IMR-90 (cell line): ENCODE measurements around the gene RAB1A. TPM values are rescaled to one million over a fixed set of nuclear protein-coding genes. Genes with fewer than 3 reads are reported as not detected.

Source experiments
- ATAC-seq: fragments of 200-7000 bp; cut with Tn5 transposase; 2 replicates; pipeline ENCODE4 v1.9.1; 2020; ENCODE audit warnings: low read depth, mild to moderate bottlenecking, moderate library complexity
- BruUV-seq: library from RNA; stranded (reverse); fragments of 400-500 nt; replicated peaks from 2 replicates; lab custom pipeline; 2021; lab: Mats Ljungman, UMichigan
- CTCF ChIA-PET: fragments of 300-600 bp; formaldehyde crosslinking; extraction: SDS; loops from one replicate; lab custom pipeline; 2021; ENCODE audit warnings: antibody characterized with exemption; lab: Yijun Ruan, JAX
- POLR2A ChIA-PET: fragments of 300-600 bp; sonication (Branson Sonifier 250); formaldehyde crosslinking; loops from one replicate; lab custom pipeline; 2022; ENCODE audit warnings: antibody characterized with exemption; ENCODE audit not compliant: unreplicated experiment; lab: Charles Lee
- DNase-seq: peaks from one replicate; pipeline ENCODE4 v3.0.0; 2013
- H2AFZ ChIP-seq: replicated peaks from 2 replicates; pipeline ENCODE3; 2013; ENCODE audit warnings: low read length, mild to moderate bottlenecking; ENCODE audit not compliant: poor library complexity
- H2AK5ac ChIP-seq: 2 replicates; pipeline ENCODE4 v1.6.1; 2013; ENCODE audit warnings: low read depth, low read length, inconsistent platforms
- H2AK9ac ChIP-seq: replicated peaks from 2 replicates; pipeline ENCODE3; 2013; ENCODE audit warnings: mild to moderate bottlenecking, low read depth, low read length, moderate library complexity; ENCODE audit not compliant: poor library complexity
- H2BK120ac ChIP-seq: 2 replicates; pipeline ENCODE4 v1.6.1; 2013; ENCODE audit warnings: low read depth, low read length, inconsistent platforms
- H2BK15ac ChIP-seq: 3 replicates; pipeline ENCODE4 v1.6.1; 2013; ENCODE audit warnings: low read depth, low read length, inconsistent platforms
- H2BK20ac ChIP-seq: 2 replicates; pipeline ENCODE4 v1.6.1; 2013; ENCODE audit warnings: low read depth, mild to moderate bottlenecking, inconsistent platforms, low read length, moderate library complexity
- H2BK5ac ChIP-seq: 2 replicates; pipeline ENCODE4 v1.6.1; 2013; ENCODE audit warnings: mild to moderate bottlenecking, low read depth, low read length, inconsistent platforms; ENCODE audit not compliant: poor library complexity, severe bottlenecking
- H3K14ac ChIP-seq: replicated peaks from 2 replicates; pipeline ENCODE4 v1.6.1; 2013; ENCODE audit warnings: low read depth, low read length, inconsistent platforms
- H3K18ac ChIP-seq: 2 replicates; pipeline ENCODE4 v1.6.1; 2013; ENCODE audit warnings: low read depth, low read length, control low read depth
- H3K23ac ChIP-seq: 2 replicates; pipeline ENCODE4 v1.6.1; 2013; ENCODE audit warnings: low read depth, low read length, inconsistent platforms
- H3K27ac ChIP-seq: 2 replicates; pipeline ENCODE4 v1.5.1; 2013; ENCODE audit warnings: mild to moderate bottlenecking, control low read depth, low read length; ENCODE audit not compliant: insufficient read depth
- H3K27me3 ChIP-seq: 2 replicates; pipeline ENCODE4 v1.6.1; 2013; ENCODE audit warnings: low read length; ENCODE audit not compliant: control insufficient read depth, insufficient read depth
- H3K36me3 ChIP-seq: 2 replicates; pipeline ENCODE4 v1.6.1; 2013; ENCODE audit warnings: low read length, mixed read lengths; ENCODE audit not compliant: control insufficient read depth, insufficient read depth
- H3K4ac ChIP-seq: 2 replicates; pipeline ENCODE4 v1.6.1; 2013; ENCODE audit warnings: low read depth, low read length, inconsistent platforms
- H3K4me1 ChIP-seq: 2 replicates; pipeline ENCODE4 v1.6.1; 2013; ENCODE audit warnings: low read length, mixed read lengths; ENCODE audit not compliant: control insufficient read depth, insufficient read depth
- H3K4me2 ChIP-seq: 2 replicates; pipeline ENCODE4 v1.6.1; 2013; ENCODE audit warnings: low read depth, mild to moderate bottlenecking, control low read depth, low read length, moderate library complexity
- H3K4me3 ChIP-seq: 2 replicates; pipeline ENCODE4 v1.5.1; 2013; ENCODE audit warnings: low read depth, mild to moderate bottlenecking, control low read depth, low read length, moderate library complexity; ENCODE audit not compliant: insufficient read depth
- H3K56ac ChIP-seq: 2 replicates; pipeline ENCODE4 v1.6.1; 2013; ENCODE audit warnings: low read length, inconsistent platforms; ENCODE audit not compliant: insufficient read depth; ENCODE audit errors: extremely low read depth
- H3K79me1 ChIP-seq, 2 experiments: 2 replicates each; pipeline ENCODE4 v1.6.1; 2013; ENCODE audit warnings: low read length in 2 of 2, inconsistent platforms in 1 of 2, low read depth in 1 of 2
- H3K9ac ChIP-seq: 2 replicates; pipeline ENCODE4 v1.6.1; 2013; ENCODE audit warnings: low read depth, low read length, control low read depth
- H3K9me1 ChIP-seq: 2 replicates; pipeline ENCODE4 v1.6.1; 2013; ENCODE audit warnings: low read length, inconsistent platforms; ENCODE audit not compliant: insufficient read depth
- H3K9me3 ChIP-seq: 2 replicates; pipeline ENCODE4 v1.6.1; 2013; ENCODE audit warnings: low read length; ENCODE audit not compliant: control insufficient read depth, insufficient read depth
- H4K20me1 ChIP-seq: 2 replicates; pipeline ENCODE4 v1.6.1; 2013; ENCODE audit warnings: low read length, inconsistent platforms; ENCODE audit not compliant: insufficient read depth
- H4K5ac ChIP-seq: 2 replicates; pipeline ENCODE4 v1.6.1; 2013; ENCODE audit warnings: mild to moderate bottlenecking, low read depth, low read length, control low read depth
- H4K8ac ChIP-seq, 2 experiments: 2 replicates each; pipeline ENCODE4 v1.6.1; 2013; ENCODE audit warnings: low read depth in 2 of 2, low read length in 2 of 2, control low read depth in 1 of 2, inconsistent platforms in 1 of 2
- H4K91ac ChIP-seq: 2 replicates; pipeline ENCODE4 v1.6.1; 2013; ENCODE audit warnings: low read depth, low read length, inconsistent platforms; ENCODE audit not compliant: insufficient read depth
- BHLHE40 ChIP-seq: fragments of 150-350 bp; IDR thresholded peaks from 2 replicates; pipeline ENCODE4 v1.6.1; 2016; ENCODE audit warnings: mild to moderate bottlenecking, low read depth, low read length
- CEBPB ChIP-seq: IDR thresholded peaks from 2 replicates; pipeline ENCODE4 v1.6.1; 2012; ENCODE audit warnings: low read depth, low read length, improper control_type of control experiment
- CHD1 ChIP-seq: IDR thresholded peaks from 2 replicates; pipeline ENCODE4 v1.6.1; 2012; ENCODE audit warnings: low read depth, low read length, improper control_type of control experiment
- ELK1 ChIP-seq: fragments of 150-350 bp; IDR thresholded peaks from 2 replicates; pipeline ENCODE4 v1.6.1; 2016; ENCODE audit warnings: low read depth, mild to moderate bottlenecking, low read length, moderate library complexity, borderline replicate concordance
- FOS ChIP-seq: fragments of 150-350 bp; IDR thresholded peaks from 2 replicates; pipeline ENCODE4 v1.6.1; 2016; ENCODE audit warnings: low read depth, low read length
- MAZ ChIP-seq: IDR thresholded peaks from 2 replicates; pipeline ENCODE4 v1.6.1; 2012; ENCODE audit warnings: low read depth, mild to moderate bottlenecking, low read length, improper control_type of control experiment, moderate library complexity, borderline replicate concordance
- MXI1 ChIP-seq: IDR thresholded peaks from 2 replicates; pipeline ENCODE4 v1.6.1; 2012; ENCODE audit warnings: low read depth, mild to moderate bottlenecking, low read length, moderate library complexity, borderline replicate concordance
- NFE2L2 ChIP-seq: fragments of 150-350 bp; IDR thresholded peaks from 2 replicates; pipeline ENCODE4 v1.6.1; 2016; ENCODE audit warnings: low read depth, mild to moderate bottlenecking, low read length
- POLR2A ChIP-seq: IDR thresholded peaks from 2 replicates; pipeline ENCODE4 v1.6.1; 2012; ENCODE audit warnings: mild to moderate bottlenecking, low read depth, low read length
- RAD21 ChIP-seq: IDR thresholded peaks from 2 replicates; pipeline ENCODE4 v1.6.1; 2012; ENCODE audit warnings: low read length, improper control_type of control experiment
- RCOR1 ChIP-seq: IDR thresholded peaks from 2 replicates; pipeline ENCODE4 v1.6.1; 2012; ENCODE audit warnings: mild to moderate bottlenecking, low read length, improper control_type of control experiment; ENCODE audit not compliant: insufficient replicate concordance
- RFX5 ChIP-seq: IDR thresholded peaks from 2 replicates; pipeline ENCODE4 v1.8.0; 2012; ENCODE audit warnings: low read depth, mild to moderate bottlenecking, low read length, moderate library complexity
- SMC3 ChIP-seq: fragments of 150-350 bp; IDR thresholded peaks from 2 replicates; pipeline ENCODE4 v1.6.1; 2016; ENCODE audit warnings: low read depth, mild to moderate bottlenecking, antibody characterized with exemption, low read length, moderate library complexity
- USF2 ChIP-seq: fragments of 150-350 bp; IDR thresholded peaks from 2 replicates; pipeline ENCODE4 v1.6.1; 2017; ENCODE audit warnings: mild to moderate bottlenecking, antibody characterized with exemption, low read length, low read depth
- WGBS, 2 experiments: methylation state at CpG; one replicate each; pipeline versions ENCODE4 v1.1.5 to v1.1.7; 2013; ENCODE audit warnings: missing lambda C conversion rate in 2 of 2; ENCODE audit not compliant: insufficient read length in 1 of 2; ENCODE audit errors: extremely low coverage in 2 of 2; 5-methylcytosine and 5-hydroxymethylcytosine counted together
- dilution Hi-C: fragments of 300-500 bp; cut with HindIII; formaldehyde crosslinking; loops from one replicate; pipeline ENCODE4 v1.14.3; 2018; ENCODE audit warnings: low sequenced_read_pairs; ENCODE audit not compliant: unreplicated experiment
- in situ Hi-C: fragments of 300-500 bp; cut with MboI; formaldehyde crosslinking; loops from 3 replicates; pipeline ENCODE4 v1.14.3; 2019; ENCODE audit warnings: low sequenced_read_pairs, inconsistent platforms, mixed read lengths
- intact Hi-C: fragments of 100-400 bp; cut with micrococcal nuclease; formaldehyde crosslinking; loops from 2 replicates; pipeline ENCODE4 v1.10.0; 2022
- polyA plus RNA-seq, 3 experiments: library from polyadenylated mRNA; depleted of rRNA; stranded (reverse); fragments of >200 nt; gene quantifications; 2 replicates each; pipeline ENCODE4 v1.2.3, GENCODE V29; 2012; ENCODE audit warnings: low replicate concordance in 1 of 3
- total RNA-seq: library from RNA; depleted of rRNA; stranded (reverse); fragments of >200 nt; gene quantifications from 2 replicates; pipeline ENCODE4 v1.2.3, GENCODE V29; 2012

RAB1A gene
- total and polyA plus RNA-seq, 2 of the 4 experiments (the other 2 are of a cell fraction): 114 to 169 TPM

DNA sequence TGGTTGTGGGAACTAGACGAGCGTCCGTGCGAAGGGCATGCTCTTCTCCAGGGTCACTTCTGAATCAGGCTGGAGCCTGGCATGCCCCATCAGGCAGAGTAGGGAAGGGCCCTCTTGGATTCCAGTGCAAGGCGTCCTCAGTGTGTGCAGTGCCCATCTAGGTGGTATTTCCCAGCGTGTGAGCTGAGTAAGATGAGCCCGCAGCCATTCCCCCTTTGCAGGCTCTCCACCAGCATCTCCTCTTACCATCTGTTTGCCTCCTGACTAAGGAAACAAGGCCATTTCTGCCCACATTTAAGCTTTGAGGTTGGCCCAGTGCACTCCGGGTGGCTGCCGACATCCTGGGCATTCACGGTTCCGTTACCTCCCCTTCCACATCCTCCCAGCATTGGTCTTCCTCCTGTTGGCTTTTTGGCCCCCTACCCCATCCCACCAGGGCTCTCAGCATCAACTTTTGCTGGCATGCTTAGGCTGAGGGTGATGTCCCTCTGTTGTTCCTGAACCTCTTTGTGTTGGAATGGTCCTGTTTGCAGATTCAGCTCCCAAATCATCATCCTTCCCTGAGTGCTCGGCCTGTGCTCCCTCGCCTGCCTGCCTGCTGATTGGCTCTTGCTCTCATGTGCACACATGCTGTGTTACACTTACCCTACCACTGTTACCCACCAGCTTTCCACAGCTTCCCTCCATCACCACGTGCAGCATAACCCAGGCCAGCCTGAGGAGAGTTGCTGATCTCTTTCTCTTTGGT lies 61.9 kb downstream of the RAB1A start:
- peaks cover 42% of the 10 kb centered on the region for H3K9me1 ChIP-seq
- in situ Hi-C loops: loop anchor here (25.0 kb wide), 1 partner anchor 494 kb away; no protein-coding TSS in a partner anchor
- H4K8ac ChIP-seq: peak overlapping the region in 1 of 2 experiments; percentile 68; a peak in 3 of 4 replicates
- no peak for ATAC-seq
- POLR2A ChIA-PET: no interaction called here
- dilution Hi-C loops: no loop called here
- no peak overlapping the region for H3K9ac ChIP-seq
- peak overlapping the region; percentile 13; the same call in 1 of the 2 replicates for H4K91ac ChIP-seq
- no peak overlapping the region for H3K23ac ChIP-seq
- H2BK120ac ChIP-seq: peak overlapping the region; percentile 42; the same call in 1 of the 2 replicates
- peak overlapping the region; percentile 13; the same call in 1 of the 2 replicates for H4K5ac ChIP-seq
- H4K20me1 ChIP-seq: peaks cover 36% of the 10 kb centered on the region
- H3K79me1 ChIP-seq: peaks cover 34 to 87% of the 10 kb centered on the region in 2 experiments
- H3K14ac ChIP-seq: no peak overlapping the region
- no peak overlapping the region for H3K4me3 ChIP-seq
- H2BK15ac ChIP-seq: no peak overlapping the region; the same call in 2 of the 3 replicates
- H3K4ac ChIP-seq: peak overlapping the region; percentile 7
- peaks cover 37% of the 10 kb centered on the region for H3K4me1 ChIP-seq
- no peaks in the 10 kb centered on the region for H3K9me3 ChIP-seq
- H2AK9ac ChIP-seq: no peak overlapping the region
- CTCF ChIA-PET: no interaction called here
- DNase-seq: no peak
- no peaks in the 10 kb centered on the region for H3K27me3 ChIP-seq
- peak overlapping the region; percentile 31; the same call in 1 of the 2 replicates for H3K18ac ChIP-seq
- H2BK5ac ChIP-seq: peak overlapping the region; percentile 24
- 73% methylated on average over 2 of the region's 14 CpGs; no CpG with 5 or more reads in 1 of the 2 experiments for WGBS, 2 experiments
- H3K36me3 ChIP-seq: peaks cover 29% of the 10 kb centered on the region
- BruUV-seq: no TSS peak
- no peak overlapping the region for H3K4me2 ChIP-seq
- no peak overlapping the region; the same call in none of the 2 replicates for H2BK20ac ChIP-seq
- no peak overlapping the region for H3K56ac ChIP-seq
- intact Hi-C loops: loop anchor here (10.0 kb wide), 1 partner anchor 367 kb away; the partner anchor contains the start of gene SPRED2
- H2AK5ac ChIP-seq: peak overlapping the region; percentile 41; the same call in 1 of the 2 replicates
- peak overlapping the region; percentile 15 for H2AFZ ChIP-seq
- H3K27ac ChIP-seq: no peak overlapping the region
- no peak for TF ChIP-seq SMC3
- no peak for TF ChIP-seq CHD1
- no peak for TF ChIP-seq CEBPB
- no peak for TF ChIP-seq MXI1
- TF ChIP-seq FOS: no peak
- TF ChIP-seq POLR2A: no peak
- TF ChIP-seq RAD21: no peak
- no peak for TF ChIP-seq BHLHE40
- no peak for TF ChIP-seq NFE2L2
- no peak for TF ChIP-seq MAZ
- TF ChIP-seq RCOR1: no peak
- TF ChIP-seq RFX5: no peak
- no peak for TF ChIP-seq USF2
- TF ChIP-seq ELK1: no peak
